A549 (cell line): ENCODE results near the gene PCDHGB5. TPM values are rescaled to one million over a fixed set of nuclear protein-coding genes. Genes with fewer than 3 reads are reported as not detected.
A peak's percentile ranks its signal among the peaks of the same experiment; 100 is the strongest.
"Not testable (repeated sequence)": the region's sequence is repeated elsewhere in the genome, so short reads cannot be mapped to it uniquely, and the experiment has no call there.

Experiments used
- ATAC-seq, 2 experiments: fragments of 200-7000 bp in 1 of 2; fragments of >200 bp in 1 of 2; cut with Nextera tagmentation in 1 of 2; cut with Tn5 transposase in 1 of 2; 3 replicates each; pipeline versions ENCODE4 v1.8.0 to v1.9.1; 2018 to 2020; ENCODE audit warnings: mild to moderate bottlenecking in 1 of 2, moderate library complexity in 1 of 2
- CTCF ChIA-PET: fragments of 300-600 bp; sonication (Branson Sonifier 250); formaldehyde crosslinking; extraction: SDS; loops from one replicate; lab custom pipeline; 2021; ENCODE audit warnings: antibody characterized with exemption, inconsistent platforms; lab: Yijun Ruan, JAX
- POLR2A ChIA-PET: fragments of 350-600 bp; formaldehyde crosslinking; extraction: SDS; loops from one replicate; lab custom pipeline; 2021; ENCODE audit warnings: antibody characterized with exemption, inconsistent platforms; lab: Yijun Ruan, JAX
- DNase-seq, 2 experiments: peaks; one replicate each; pipeline versions ENCODE4 v3.0.0 to v3.0.0-alpha.2; 2011 to 2016; ENCODE audit warnings: low read depth in 1 of 2, low spot score in 1 of 2
- FAIRE-seq: peaks from 2 replicates; lab custom pipeline; 2011; peaks lifted over from hg19 to GRCh38; lab: Jason Lieb, UNC
- H3K27ac ChIP-seq, 2 experiments: fragments of >200 bp; sonication (Bioruptor Twin); formaldehyde crosslinking; 3 replicates each; pipeline ENCODE4 v1.5.1; 2016 to 2017
- H3K4me1 ChIP-seq: fragments of >200 bp; sonication (Bioruptor Twin); formaldehyde crosslinking; 3 replicates; pipeline ENCODE4 v1.6.1; 2016
- H3K4me2 ChIP-seq: fragments of >200 bp; sonication (Bioruptor Twin); formaldehyde crosslinking; 3 replicates; pipeline ENCODE4 v1.6.1; 2016
- H3K4me3 ChIP-seq: fragments of >200 bp; sonication (Bioruptor Twin); formaldehyde crosslinking; 3 replicates; pipeline ENCODE4 v1.5.1; 2016
- H3K9me3 ChIP-seq: fragments of >200 bp; sonication (Bioruptor Twin); formaldehyde crosslinking; 3 replicates; pipeline ENCODE4 v1.6.1; 2016
- BHLHE40 ChIP-seq: IDR thresholded peaks from 2 replicates; pipeline ENCODE4 v1.6.1; 2012; ENCODE audit warnings: low read depth, low read length, inconsistent platforms
- CBX8 ChIP-seq: fragments of 200-600 bp; sonication (generic); IDR thresholded peaks from 2 replicates; pipeline ENCODE4 v1.6.1; 2016
- CHD2 ChIP-seq: fragments of 150-350 bp; IDR thresholded peaks from 2 replicates; pipeline ENCODE4 v1.6.1; 2014; ENCODE audit warnings: low read length; ENCODE audit not compliant: partially characterized antibody
- CHD4 ChIP-seq: fragments of 200-600 bp; sonication (generic); IDR thresholded peaks from 2 replicates; pipeline ENCODE4 v1.6.1; 2016; ENCODE audit warnings: antibody characterized with exemption, mild to moderate bottlenecking, borderline replicate concordance
- CTCF ChIP-seq: fragments of >200 bp; sonication (Bioruptor Twin); formaldehyde crosslinking; IDR thresholded peaks from 3 replicates; pipeline ENCODE4 v1.5.1; 2016
- E2F6 ChIP-seq: IDR thresholded peaks from 2 replicates; pipeline ENCODE4 v1.6.1; 2012; ENCODE audit warnings: low read depth, borderline replicate concordance
- EHMT2 ChIP-seq: fragments of 200-600 bp; sonication (generic); IDR thresholded peaks from 2 replicates; pipeline ENCODE4 v1.6.1; 2016; ENCODE audit warnings: antibody characterized with exemption, low read depth, mild to moderate bottlenecking, moderate library complexity
- FOSB ChIP-seq: fragments of 250-450 bp; sonication (Bioruptor Pico); IDR thresholded peaks from 2 replicates; pipeline ENCODE4 v1.5.0; 2020; ENCODE audit warnings: mild to moderate bottlenecking, moderate library complexity
- FOSL2 ChIP-seq, 2 experiments: fragments of 450-650 bp in 1 of 2; fragments of >200 bp in 1 of 2; sonication (Bioruptor Twin) in 1 of 2; formaldehyde crosslinking; IDR thresholded peaks; 2 replicates each; pipeline versions ENCODE4 v1.5.0 to v1.6.1; 2016 to 2020; ENCODE audit warnings: mild to moderate bottlenecking in 1 of 2, moderate library complexity in 1 of 2
- HES2 ChIP-seq: fragments of >200 bp; sonication (Bioruptor Twin); formaldehyde crosslinking; IDR thresholded peaks from 2 replicates; pipeline ENCODE4 v1.6.1; 2016
- HEYL ChIP-seq: fragments of 250-450 bp; sonication (Bioruptor Pico); IDR thresholded peaks from 2 replicates; pipeline ENCODE4 v1.8.0; 2021; ENCODE audit warnings: mild to moderate bottlenecking, moderate library complexity
- HOXA7 ChIP-seq: fragments of 250-450 bp; sonication (Bioruptor Pico); IDR thresholded peaks from 2 replicates; pipeline ENCODE4 v1.5.0; 2020; ENCODE audit warnings: mild to moderate bottlenecking, moderate library complexity
- HOXB5 ChIP-seq: fragments of 250-450 bp; sonication (Bioruptor Pico); IDR thresholded peaks from 2 replicates; pipeline ENCODE4 v1.5.0; 2020; ENCODE audit warnings: mild to moderate bottlenecking, moderate library complexity
- JUNB ChIP-seq: fragments of >200 bp; sonication (Bioruptor Twin); formaldehyde crosslinking; IDR thresholded peaks from 2 replicates; pipeline ENCODE4 v1.6.1; 2016
- MAX ChIP-seq: IDR thresholded peaks from 2 replicates; pipeline ENCODE4 v1.6.1; 2012
- MYC ChIP-seq: IDR thresholded peaks from 2 replicates; pipeline ENCODE4 v1.6.1; 2012; ENCODE audit warnings: mild to moderate bottlenecking, inconsistent platforms, low read length, improper control_type of control experiment, borderline replicate concordance
- POLR2A ChIP-seq: IDR thresholded peaks from 2 replicates; pipeline ENCODE4 v1.6.1; 2012; ENCODE audit warnings: mild to moderate bottlenecking, low read length
- RAD21 ChIP-seq, 2 experiments: fragments of >200 bp in 1 of 2; sonication (Bioruptor Twin) in 1 of 2; formaldehyde crosslinking in 1 of 2; IDR thresholded peaks in 1 of 2; conservative IDR thresholded peaks in 1 of 2; 2 replicates in 1 of 2; 3 replicates in 1 of 2; pipeline ENCODE4 v1.6.1; 2012 to 2018; ENCODE audit warnings: inconsistent platforms in 1 of 2
- RCOR1 ChIP-seq: fragments of 150-350 bp; IDR thresholded peaks from 2 replicates; pipeline ENCODE4 v1.6.1; 2014; ENCODE audit warnings: antibody characterized with exemption, low read length, low read depth
- RNF2 ChIP-seq: fragments of 200-600 bp; sonication (generic); IDR thresholded peaks from 2 replicates; pipeline ENCODE4 v1.6.1; 2016; ENCODE audit warnings: low read depth, mild to moderate bottlenecking, antibody characterized with exemption, moderate library complexity, borderline replicate concordance
- SMC3 ChIP-seq: fragments of >200 bp; sonication (Bioruptor Twin); formaldehyde crosslinking; IDR thresholded peaks from 3 replicates; pipeline ENCODE4 v1.6.1; 2018; ENCODE audit warnings: inconsistent platforms
- TP53 ChIP-seq: fragments of 250-450 bp; sonication (Bioruptor Pico); IDR thresholded peaks from 2 replicates; pipeline ENCODE4 v1.5.0; 2021; ENCODE audit warnings: mild to moderate bottlenecking, moderate library complexity
- ZC3H11A ChIP-seq: fragments of 450-650 bp; IDR thresholded peaks from 2 replicates; pipeline ENCODE4 v1.6.1; 2014; ENCODE audit warnings: antibody characterized with exemption, mild to moderate bottlenecking
- ZFP36 ChIP-seq: fragments of 450-650 bp; IDR thresholded peaks from 2 replicates; pipeline ENCODE4 v1.6.1; 2014; ENCODE audit warnings: borderline replicate concordance; ENCODE audit not compliant: partially characterized antibody
- WGBS: methylation state at CpG from one replicate; pipeline ENCODE4 v1.1.6; 2017; ENCODE audit errors: missing lambda C conversion rate; 5-methylcytosine and 5-hydroxymethylcytosine counted together
- polyA minus RNA-seq: library from RNA; depleted of rRNA, polyadenylated mRNA; stranded (reverse); fragments of >200 nt; gene quantifications from 2 replicates; pipeline ENCODE4 v1.2.3, GENCODE V29; 2011; rRNA and poly(A)+ RNA removed
- polyA plus RNA-seq, 4 experiments: library from polyadenylated mRNA; depleted of rRNA in 3 of 4; stranded (reverse); fragments of >200 nt; fragmentation: RNase III in 1 of 4; extraction: RNeasy Plus Mini Kit Qiagen cat#74134 plus additional on column Dnase treatment in 1 of 4; gene quantifications; 2 replicates in 3 of 4; 3 replicates in 1 of 4; pipeline ENCODE4 v1.2.3, GENCODE V29; 2011 to 2017

PCDHGB5 gene
- polyA plus RNA-seq (2011; rRNA removed) (2.6 and 3.2 TPM in 2 replicates), polyA plus RNA-seq (2017; fragmentation: RNase III; extraction: RNeasy Plus Mini Kit Qiagen cat#74134 plus additional on column Dnase treatment) (1.9 to 2.8 TPM (median 2.5 TPM) in 3 replicates), polyA minus RNA-seq (3.1 and 5.0 TPM in 2 replicates)
- polyA plus RNA-seq (2012; cell fraction: cytosol; rRNA removed), result 1.3 and 1.7 TPM in 2 replicates
- polyA plus RNA-seq (2012; cell fraction: nucleus; rRNA removed), result 5.6 and 6.3 TPM in 2 replicates

GRCh38 chr5:141397756-141398551 lies at the start of gene PCDHGB5:
PCDHGB5 (plus strand) TSS chr5:141397947; CDS start chr5:141398128, 181 bp downstream.
- ATAC-seq, result peak; percentile 87 to 98

GRCh38 chr5:141349917-141350619 lies 47.7 kb upstream of the PCDHGB5 start, which contains the start of gene PCDHGB1:
PCDHGB1 (plus strand) TSS chr5:141350099; CDS start chr5:141350261, 162 bp downstream.
- Histone ChIP-seq H3K9me3 (peaks cover 28% of the 10 kb centered on the region), H3K27ac (peak within 1 kb of the TSS; percentile 24 to 73; a peak in 5 of 6 replicates), H3K4me1 (no peaks in the 10 kb centered on the region), H3K4me3 (peak within 1 kb of the TSS; percentile 45), H3K4me2 (peak within 1 kb of the TSS; percentile 69)
- ChIA-PET CTCF (interaction anchor here (0.7 to 4.4 kb wide), 31 partner anchors 10 to 269 kb away, joined by 3 to 25 read pairs (median 6); partner anchors contain the start of genes DIAPH1, PCDHB11, PCDHB6 and PCDHGA1), POLR2A (interaction anchor here (1.0 to 1.9 kb wide), 5 partner anchors 11 to 214 kb away, joined by 3 to 7 read pairs (median 4); partner anchors contain the start of genes PCDHGA1, PCDHGA2 and TAF7)
- FAIRE-seq (no peak), ATAC-seq (peak; percentile 99), DNase-seq (peak; percentile 80 to 87)
- TF ChIP-seq TP53 (CRISPR knock-in tag), result no peak
- TF ChIP-seq CBX8, result no peak
- no peak for TF ChIP-seq HOXA7
- TF ChIP-seq SMC3, result peak; percentile 60
- TF ChIP-seq RAD21 (conservative IDR thresholded peaks at IDR 0.05 in 1 of 2, IDR thresholded peaks at IDR 0.05 in 1 of 2), result peak; percentile 71 to 73
- no peak for TF ChIP-seq EHMT2
- no peak for TF ChIP-seq MAX
- no peak for TF ChIP-seq CHD4
- no peak for TF ChIP-seq ZC3H11A
- TF ChIP-seq HOXB5 (CRISPR knock-in tag), result no peak
- no peak for TF ChIP-seq BHLHE40
- peak; percentile 28 for TF ChIP-seq POLR2A
- TF ChIP-seq HES2, result no peak
- no peak for TF ChIP-seq HEYL (CRISPR knock-in tag)
- TF ChIP-seq CTCF, result peak; percentile 75
- no peak for TF ChIP-seq FOSL2 (IDR thresholded peaks at IDR 0.05)
- TF ChIP-seq FOSL2 (CRISPR knock-in tag; IDR thresholded peaks at IDR 0.05), result no peak
- no peak for TF ChIP-seq ZFP36
- TF ChIP-seq MYC, result no peak
- TF ChIP-seq JUNB, result no peak
- TF ChIP-seq E2F6, result no peak
- no peak for TF ChIP-seq RNF2
- TF ChIP-seq CHD2, result peak; percentile 14
- TF ChIP-seq FOSB, result no peak
- no peak for TF ChIP-seq RCOR1
- 9% methylated on average over 29 of the region's 29 CpGs for WGBS

More at GRCh38 chr5:141397756-141398551, at the start of gene PCDHGB5:
- H3K27ac ChIP-seq, result peak within 1 kb of the TSS in 1 of 2 experiments; percentile 58; a peak in 1 of 6 replicates
- H3K4me3 ChIP-seq, H3K4me1 ChIP-seq, POLR2A ChIA-PET: not testable (repeated sequence)
- WGBS, result 38% methylated on average over 26 of the region's 43 CpGs
- peaks cover 69% of the 10 kb centered on the region for H3K9me3 ChIP-seq
- CTCF ChIA-PET, result interaction anchor here (0.5 to 3.5 kb wide), 21 partner anchors 15 to 303 kb away, joined by 3 to 28 read pairs (median 5); partner anchors contain the start of genes PCDHB2, PCDHGA1, PCDHGA10 and PCDHGA7
- peak; percentile 62 for TF ChIP-seq RAD21 (conservative IDR thresholded peaks at IDR 0.05 in 1 of 2, IDR thresholded peaks at IDR 0.05 in 1 of 2)
- 0 out of 3 replicates have a peak, but pooled peaks have one; percentile 28 for TF ChIP-seq SMC3
- TF ChIP-seq CTCF, result peak; percentile 44
- peak in 1 of 2 experiments; percentile 69 for DNase-seq
- peak within 1 kb of the TSS; percentile 34; the same call in 1 of the 3 replicates for H3K4me2 ChIP-seq
- FAIRE-seq, result peak; percentile 28
